AG04450 (cell line): ENCODE data around the gene VEZT. TPM values are rescaled to one million over a fixed set of nuclear protein-coding genes. Genes with fewer than 3 reads are reported as not detected.

ENCODE experiments used
- CTCF ChIA-PET: fragments of 300-600, 350-600 bp; formaldehyde crosslinking; extraction: SDS; loops from one replicate; lab custom pipeline; 2022; ENCODE audit warnings: antibody characterized with exemption, inconsistent platforms; lab: Charles Lee
- POLR2A ChIA-PET: fragments of 350-600 bp; formaldehyde crosslinking; extraction: SDS; loops from one replicate; lab custom pipeline; 2021; ENCODE audit warnings: antibody characterized with exemption, inconsistent platforms; lab: Yijun Ruan, JAX
- DNase-seq: peaks from one replicate; pipeline ENCODE4 v3.0.0-alpha.2; 2011; ENCODE audit warnings: low read depth, low spot score
- H3K27ac ChIP-seq: one replicate; pipeline ENCODE4 v1.5.1; 2012; ENCODE audit warnings: low read depth, low read length, control low read depth
- H3K27me3 ChIP-seq: one replicate; pipeline ENCODE4 v1.6.0; 2012; ENCODE audit warnings: low read length; ENCODE audit not compliant: control insufficient read depth, insufficient read depth
- H3K4me3 ChIP-seq: 2 replicates; pipeline ENCODE4 v1.5.1; 2011; ENCODE audit warnings: mild to moderate bottlenecking, low read depth, low read length, control low read depth
- H3K9me3 ChIP-seq: 2 replicates; pipeline ENCODE4 v1.5.1; 2012; ENCODE audit warnings: low read length; ENCODE audit not compliant: control insufficient read depth, insufficient read depth
- CTCF ChIP-seq: IDR thresholded peaks from 2 replicates; pipeline ENCODE4 v1.5.1; 2011; ENCODE audit warnings: low read depth, low read length, control low read depth, inconsistent platforms
- polyA plus RNA-seq: library from polyadenylated mRNA; depleted of rRNA; stranded (reverse); fragments of >200 nt; gene quantifications from 2 replicates; pipeline ENCODE4 v1.2.3, GENCODE V29; 2011

Gene VEZT
- polyA plus RNA-seq, 1 experiment: 143 TPM

GRCh38 chr12:95248095-95248494, 30.5 kb downstream of the VEZT start:
- DNase-seq: no peak
- no peaks in the 10 kb centered on the region for H3K27me3 ChIP-seq
- no peak overlapping the region for H3K4me3 ChIP-seq
- CTCF ChIA-PET: interaction anchor here (1.4 kb wide), 1 partner anchor 286 kb away, joined by 4 read pairs; no protein-coding TSS in a partner anchor
- H3K9me3 ChIP-seq: no peaks in the 10 kb centered on the region
- POLR2A ChIA-PET: interaction anchor here (0.6 kb wide), 1 partner anchor 29 kb away, joined by 3 read pairs; no protein-coding TSS in a partner anchor
- H3K27ac ChIP-seq: no peak overlapping the region
- no peak for TF ChIP-seq CTCF

GRCh38 chr12:95248604-95249360, 31.2 kb downstream of the VEZT start:
- POLR2A ChIA-PET: interaction anchor here (0.6 kb wide), 1 partner anchor 28 kb away, joined by 3 read pairs; no protein-coding TSS in a partner anchor
- no peak for TF ChIP-seq CTCF
- CTCF ChIA-PET: interaction anchor here (1.4 kb wide), 1 partner anchor 285 kb away, joined by 4 read pairs; no protein-coding TSS in a partner anchor

GRCh38 chr12:95253386-95253785, 35.8 kb downstream of the VEZT start:
- ChIA-PET CTCF (interaction anchor here (0.8 kb wide), 1 partner anchor 281 kb away, joined by 3 read pairs; no protein-coding TSS in a partner anchor), POLR2A (no interaction called here)
- H3K27ac ChIP-seq: no peak overlapping the region
- DNase-seq: no peak
- no peak for TF ChIP-seq CTCF
- no peaks in the 10 kb centered on the region for H3K27me3 ChIP-seq
- H3K4me3 ChIP-seq: no peak overlapping the region
- no peaks in the 10 kb centered on the region for H3K9me3 ChIP-seq

More at GRCh38 chr12:95248604-95249360, 31.2 kb downstream of the VEZT start:
- no peaks in the 10 kb centered on the region for H3K9me3 ChIP-seq
- peak; percentile 29 for DNase-seq
- H3K27me3 ChIP-seq: no peaks in the 10 kb centered on the region
- H3K27ac ChIP-seq: no peak overlapping the region
- no peak overlapping the region for H3K4me3 ChIP-seq

GRCh38 chr12:95257541-95257940, 39.9 kb downstream of the VEZT start:
- no peak for TF ChIP-seq CTCF
- DNase-seq: peak; percentile 33
- CTCF ChIA-PET: interaction anchor here (0.7 kb wide), 1 partner anchor 165 kb away, joined by 3 read pairs; no protein-coding TSS in a partner anchor
- POLR2A ChIA-PET: no interaction called here
- Histone ChIP-seq H3K4me3 (no peak overlapping the region), H3K27me3 (no peaks in the 10 kb centered on the region), H3K27ac (no peak overlapping the region), H3K9me3 (no peaks in the 10 kb centered on the region)

GRCh38 chr12:95258151-95258550, 40.5 kb downstream of the VEZT start:
- Histone ChIP-seq H3K27me3 (no peaks in the 10 kb centered on the region), H3K9me3 (no peaks in the 10 kb centered on the region), H3K27ac (no peak overlapping the region), H3K4me3 (no peak overlapping the region)
- no peak for TF ChIP-seq CTCF
- DNase-seq: no peak
- ChIA-PET POLR2A (interaction anchor here (0.9 kb wide), 1 partner anchor 19 kb away, joined by 3 read pairs; no protein-coding TSS in a partner anchor), CTCF (no interaction called here)
